Activated CD8-positive, alpha-beta memory T cell treated with anti-CD3 and anti-CD28 coated beads, Interleukin-2, amount 50 U/mL, for 24 hours (primary cell): ENCODE measurements around the gene MCM9.

ENCODE experiments used
- DNase-seq: peaks from one replicate; pipeline ENCODE4 v3.0.0-alpha.2; 2020; ENCODE audit errors: extremely low read depth

The MCM9 gene

GRCh38 chr6:118934461-118935330, at the start of gene MCM9:
TSS of gene MCM9 (minus strand) at chr6:118935159. CDS start at chr6:118931723, 3,436 bp downstream.
- peak; percentile 67 for DNase-seq

GRCh38 chr6:118984342-118984741, 49.4 kb upstream of the MCM9 start:
- DNase-seq: no peak

- no peak for DNase-seq
These were observed 47.6 kb upstream of the MCM9 start for GRCh38 chr6:118982575-118982911.

- DNase-seq: no peak
These were observed 47.1 kb upstream of the MCM9 start for GRCh38 chr6:118981884-118982574.

- no peak for DNase-seq
These were observed 45.1 kb upstream of the MCM9 start for GRCh38 chr6:118980063-118980462.

GRCh38 chr6:118974790-118975189, 39.8 kb upstream of the MCM9 start:
- no peak for DNase-seq

- DNase-seq: no peak
These were observed 36.7 kb upstream of the MCM9 start for GRCh38 chr6:118971682-118972081.

GRCh38 chr6:118970866-118971265, 35.9 kb upstream of the MCM9 start:
- no peak for DNase-seq

GRCh38 chr6:118968416-118968815, 33.5 kb upstream of the MCM9 start:
- no peak for DNase-seq

- DNase-seq: no peak
These were observed 32.3 kb upstream of the MCM9 start for GRCh38 chr6:118967239-118967638.

GRCh38 chr6:118965843-118966370, 30.9 kb upstream of the MCM9 start:
- DNase-seq: no peak

- no peak for DNase-seq
These were observed 30.4 kb upstream of the MCM9 start for GRCh38 chr6:118965371-118965770.

GRCh38 chr6:118963003-118963402, 28.0 kb upstream of the MCM9 start:
- no peak for DNase-seq

- DNase-seq: no peak
These were observed 24.9 kb upstream of the MCM9 start for GRCh38 chr6:118959903-118960302.

GRCh38 chr6:118953391-118953790, 18.4 kb upstream of the MCM9 start:
- no peak for DNase-seq

- no peak for DNase-seq
These were observed 17.7 kb upstream of the MCM9 start for GRCh38 chr6:118952683-118953082.

GRCh38 chr6:118945217-118945616, 10.3 kb upstream of the MCM9 start:
- DNase-seq: no peak

- DNase-seq: no peak
These were observed 5.8 kb upstream of the MCM9 start for GRCh38 chr6:118940770-118941169.

- no peak for DNase-seq
These were observed 4.7 kb upstream of the MCM9 start for GRCh38 chr6:118939683-118940082.

- DNase-seq: no peak
These were observed 1.2 kb upstream of the MCM9 start for GRCh38 chr6:118935978-118936703.

- DNase-seq: no peak
These were observed 341 bp upstream of the MCM9 start for GRCh38 chr6:118935331-118935668.

GRCh38 chr6:118933855-118934460, 1.0 kb downstream of the MCM9 start:
- no peak for DNase-seq
